NT2/D1 (cell line): ENCODE results near the gene PTPRH.

Experiments used
- SUZ12 ChIP-seq: IDR thresholded peaks from 2 replicates; pipeline ENCODE4 v1.6.1; 2011; ENCODE audit not compliant: insufficient read length, insufficient read depth; ENCODE audit errors: extremely low read depth
- YY1 ChIP-seq: IDR thresholded peaks from 2 replicates; pipeline ENCODE4 v1.6.1; 2011; ENCODE audit not compliant: insufficient read length, insufficient read depth

- no peak for TF ChIP-seq SUZ12
- TF ChIP-seq YY1, result no peak
These were observed 57.3 kb downstream of the PTPRH start for GRCh38 chr19:55152017-55152416.
